HL-60/S4 (cell line): ENCODE measurements around the gene MDM2.
"Not testable (repeated sequence)": the region's sequence is repeated elsewhere in the genome, so short reads cannot be mapped to it uniquely, and the experiment has no call there.

Experiments
- in situ Hi-C: fragments of 300-500 bp; cut with MboI; formaldehyde crosslinking; loops from 2 replicates; pipeline ENCODE4 v1.14.3; 2022; ENCODE audit warnings: low sequenced_read_pairs

Gene MDM2

DNA sequence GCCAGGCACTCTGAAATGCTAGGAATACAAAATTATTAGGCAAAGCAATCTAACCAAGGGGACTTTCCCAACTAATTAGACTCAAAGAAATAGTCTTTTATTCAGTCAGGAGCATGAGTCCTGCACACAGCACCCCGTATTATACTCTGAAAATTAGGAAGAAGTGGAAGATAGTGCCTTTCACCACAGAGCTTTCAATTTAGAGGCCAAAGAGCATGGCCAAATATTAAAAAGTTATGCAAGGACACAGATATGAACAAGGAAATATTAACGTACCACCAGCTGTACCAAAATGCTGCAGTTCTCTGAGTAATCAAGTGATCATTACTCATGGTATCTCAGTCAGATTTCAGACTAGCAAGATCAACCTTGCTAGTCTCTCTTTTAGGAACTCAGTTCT is 22.6 kb upstream of the MDM2 start:
- in situ Hi-C loops: no loop called here

DNA sequence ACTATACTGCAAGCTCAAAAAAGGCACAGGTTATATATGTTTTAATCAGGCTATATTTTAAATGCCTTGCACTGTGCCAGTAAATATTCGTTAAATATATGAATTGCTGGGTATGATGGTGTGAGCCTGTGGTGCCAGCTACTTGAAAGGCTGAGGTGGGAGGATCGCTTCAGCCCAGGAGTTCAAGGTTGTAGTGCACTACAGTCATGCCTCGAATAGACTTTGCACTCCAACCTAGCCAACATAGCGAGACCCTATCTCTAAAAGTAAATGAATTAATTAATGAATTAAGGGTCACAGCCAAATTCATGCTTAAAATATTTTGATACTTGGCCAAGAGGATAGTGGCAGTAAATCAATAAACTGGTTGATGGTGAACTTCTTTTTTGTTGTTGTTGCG is 22.2 kb upstream of the MDM2 start:
- in situ Hi-C loops: no loop called here

DNA sequence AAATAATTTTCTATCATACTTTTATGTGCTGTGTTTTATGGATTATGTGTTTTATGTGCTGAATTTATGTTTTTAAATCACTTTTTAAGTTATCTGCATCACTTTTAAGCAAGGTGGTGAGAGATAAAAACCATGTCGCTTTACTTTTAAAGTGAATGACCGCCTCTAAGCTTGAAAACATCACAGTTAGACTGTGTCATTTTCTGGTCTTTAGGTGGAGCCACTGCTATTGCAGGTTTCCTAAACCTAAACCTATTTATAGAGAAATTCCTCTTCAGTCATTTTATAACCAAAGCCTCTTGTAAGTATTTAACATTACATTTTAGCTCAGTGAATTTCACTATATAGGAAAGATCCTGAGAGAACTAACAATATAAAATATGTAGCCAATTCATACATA is 21.0 kb upstream of the MDM2 start:
- in situ Hi-C loops: no loop called here

DNA sequence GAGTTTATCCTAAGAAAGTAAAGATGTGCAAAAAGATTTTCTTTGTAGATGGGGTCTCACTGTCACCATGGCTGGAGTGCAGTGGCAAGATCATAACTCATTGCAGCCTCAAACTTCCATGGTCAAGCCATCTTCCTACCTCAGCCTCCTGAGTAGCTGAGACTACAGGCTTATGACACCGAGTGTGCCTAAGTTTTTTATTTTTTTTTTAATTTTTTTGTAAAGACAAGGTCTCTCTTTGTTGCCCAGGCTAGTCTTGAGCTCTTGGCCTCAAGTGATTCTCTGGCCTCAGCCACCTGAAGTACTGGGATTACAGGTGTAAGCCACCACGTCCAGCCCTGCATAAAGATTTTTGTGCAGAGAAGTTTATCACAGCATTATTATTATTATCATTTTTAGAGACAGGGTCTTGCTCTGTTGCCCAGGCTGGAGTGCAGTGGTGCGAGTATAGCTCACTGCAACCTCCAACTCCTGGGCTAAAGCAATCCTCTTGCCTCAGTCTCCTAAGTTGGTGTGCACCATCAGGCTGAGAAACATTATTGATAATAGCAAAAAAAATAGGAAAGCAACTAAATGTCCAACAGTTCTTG is 19.3 kb upstream of the MDM2 start:
- in situ Hi-C loops: no loop called here

DNA sequence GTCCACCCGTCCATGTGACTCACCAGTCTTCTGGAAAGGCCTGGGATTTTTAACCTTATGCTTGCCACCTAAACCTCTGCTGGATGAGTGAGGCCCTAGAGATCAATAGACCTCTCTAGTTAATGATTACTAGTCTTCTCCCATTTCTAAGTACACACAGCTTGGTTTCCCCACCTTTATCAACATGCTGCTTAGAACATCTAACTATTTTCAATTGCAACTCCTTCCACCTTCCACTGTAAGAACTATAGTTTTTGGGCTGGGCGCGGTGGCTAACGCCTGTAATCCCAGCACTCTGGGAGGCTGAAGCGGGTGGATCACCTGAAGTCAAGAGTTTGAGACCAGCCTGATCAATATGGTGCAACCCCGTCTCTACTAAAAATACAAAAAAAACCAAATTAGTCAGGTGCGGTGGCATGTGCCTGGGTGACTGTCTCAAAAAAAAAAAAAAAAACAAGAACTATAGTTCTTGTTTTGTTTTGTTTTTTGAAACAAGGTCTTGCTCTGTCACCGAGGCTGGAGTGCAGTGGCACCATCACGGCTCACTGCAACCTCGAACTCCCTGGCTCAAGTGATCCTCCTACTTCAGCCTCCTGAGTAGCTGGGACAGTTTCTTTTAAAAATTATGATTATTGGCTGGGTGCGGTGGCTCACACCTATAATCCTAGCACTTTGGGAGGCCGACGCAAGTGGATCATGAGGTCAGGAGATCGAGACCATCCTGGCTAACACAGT is 18.7 kb upstream of the MDM2 start:
- in situ Hi-C loops: no loop called here

DNA sequence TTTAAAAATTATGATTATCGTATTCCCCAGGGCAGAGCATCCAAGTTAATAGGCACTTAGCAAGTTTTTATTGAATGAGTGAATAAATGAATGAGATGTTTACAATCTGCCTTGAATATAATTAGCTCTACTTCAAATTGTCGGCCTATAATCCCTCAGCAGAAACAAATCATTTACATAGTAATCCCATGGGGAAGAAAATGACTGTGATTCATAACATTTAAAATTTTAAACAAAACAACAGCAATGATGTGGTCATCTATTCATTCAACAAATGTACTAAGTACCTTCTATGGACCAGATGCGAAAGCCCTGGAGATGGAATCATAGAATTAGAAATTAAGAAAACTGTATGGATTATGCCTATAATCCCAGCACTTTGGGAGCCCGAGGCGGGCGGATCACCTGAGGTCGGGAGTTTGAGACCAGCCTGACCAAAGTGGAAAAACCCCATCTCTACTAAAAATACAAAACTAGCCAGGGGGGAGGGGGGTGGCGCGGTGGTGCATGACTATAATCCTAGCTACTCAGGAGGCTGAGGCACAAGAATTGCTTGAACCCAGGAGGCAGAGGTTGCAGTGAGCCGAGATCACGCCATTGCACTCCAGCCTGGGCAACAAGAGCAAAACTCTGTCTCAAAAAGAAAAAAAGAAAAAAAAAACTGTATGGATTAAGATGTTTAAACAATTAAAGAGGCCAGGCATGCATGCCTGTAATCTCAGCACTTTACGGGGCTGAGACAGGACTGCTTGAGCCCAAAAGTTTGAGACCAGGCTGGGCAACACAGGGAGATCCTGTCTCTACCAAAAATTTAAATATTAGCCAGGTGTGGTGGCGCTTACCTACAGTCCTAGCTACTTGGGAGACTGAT is 17.7 kb upstream of the MDM2 start:
- in situ Hi-C loops: no loop called here

DNA sequence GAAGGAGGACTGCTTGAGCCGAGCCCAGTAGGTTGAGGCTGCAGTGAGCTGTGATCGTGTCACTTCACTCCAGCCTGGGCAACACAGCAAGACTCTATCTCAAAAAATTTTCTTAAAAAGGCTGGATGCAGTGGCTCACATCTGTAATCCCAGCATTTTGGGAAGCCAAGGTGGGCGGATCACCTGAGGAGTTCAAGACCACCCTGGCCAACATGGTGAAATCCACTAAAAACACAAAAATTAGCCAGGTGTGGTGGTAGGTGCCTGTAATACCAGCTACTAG is 17.1 kb upstream of the MDM2 start:
- in situ Hi-C loops: no loop called here

DNA sequence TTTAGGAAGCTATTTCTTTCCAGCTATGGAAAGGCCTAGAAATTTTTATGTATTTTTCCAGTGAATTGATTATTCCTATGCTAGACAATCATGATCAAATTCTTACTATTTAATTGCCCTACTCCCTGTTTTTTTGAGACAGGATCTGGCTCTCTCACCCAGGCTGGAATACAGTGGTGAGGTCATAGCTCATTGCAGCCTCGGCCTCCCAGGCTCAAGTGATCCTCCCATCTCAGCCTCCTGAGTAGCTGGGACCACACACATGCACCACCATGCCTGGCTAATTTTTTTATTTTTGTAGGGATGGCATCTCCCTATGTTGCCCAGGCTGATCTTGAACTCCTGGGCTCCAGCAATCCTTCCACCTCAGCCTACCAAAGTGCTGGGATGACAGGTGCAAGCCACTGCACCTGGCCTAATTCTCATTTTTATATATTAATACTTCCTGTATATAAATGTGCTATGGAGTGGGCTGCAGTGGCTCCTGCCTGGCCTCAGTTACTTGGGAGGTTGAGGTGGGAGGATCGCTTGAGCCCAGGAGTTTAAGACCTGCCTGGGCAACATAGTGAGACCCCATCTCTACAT is 16.0 kb upstream of the MDM2 start:
- in situ Hi-C loops: no loop called here

DNA sequence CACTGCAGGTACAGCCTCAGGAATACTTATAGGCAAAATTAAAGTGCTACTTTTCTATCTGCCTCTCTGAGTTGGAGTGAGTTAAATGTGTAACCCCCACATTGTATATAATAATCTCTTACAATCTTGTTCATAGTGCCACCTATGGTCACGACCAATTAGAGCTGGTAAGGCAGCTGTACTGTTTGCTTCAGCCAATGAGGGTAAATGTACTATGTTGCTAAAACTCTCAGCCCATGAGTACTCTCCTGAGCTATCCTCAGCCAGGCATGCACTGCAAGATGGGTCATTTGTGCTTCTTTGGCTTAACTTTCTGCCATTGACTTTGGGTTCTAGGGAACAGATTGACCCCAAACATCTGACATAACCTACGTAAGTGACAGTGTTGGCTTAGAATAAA is 15.0 kb upstream of the MDM2 start:
- in situ Hi-C loops: no loop called here

DNA sequence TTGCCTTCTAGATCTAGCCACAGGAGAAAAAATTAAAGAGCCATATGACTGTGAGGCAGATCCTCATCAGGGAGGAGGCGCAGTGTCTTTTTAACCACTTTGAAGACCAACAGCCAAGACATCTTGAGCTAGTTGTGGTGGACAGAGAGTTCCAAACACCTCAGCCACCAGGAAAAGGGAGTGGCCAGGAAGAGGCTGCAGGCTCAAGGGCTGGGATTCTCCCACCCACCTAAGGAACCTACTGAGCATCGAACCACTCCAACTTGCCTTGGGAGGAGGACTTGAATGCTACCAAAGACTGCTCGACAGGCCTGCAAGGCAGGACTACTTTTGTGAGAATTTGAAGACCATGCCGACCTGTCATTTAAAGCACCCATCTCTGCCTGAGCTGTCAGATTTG is 14.5 kb upstream of the MDM2 start:
- in situ Hi-C loops: no loop called here

DNA sequence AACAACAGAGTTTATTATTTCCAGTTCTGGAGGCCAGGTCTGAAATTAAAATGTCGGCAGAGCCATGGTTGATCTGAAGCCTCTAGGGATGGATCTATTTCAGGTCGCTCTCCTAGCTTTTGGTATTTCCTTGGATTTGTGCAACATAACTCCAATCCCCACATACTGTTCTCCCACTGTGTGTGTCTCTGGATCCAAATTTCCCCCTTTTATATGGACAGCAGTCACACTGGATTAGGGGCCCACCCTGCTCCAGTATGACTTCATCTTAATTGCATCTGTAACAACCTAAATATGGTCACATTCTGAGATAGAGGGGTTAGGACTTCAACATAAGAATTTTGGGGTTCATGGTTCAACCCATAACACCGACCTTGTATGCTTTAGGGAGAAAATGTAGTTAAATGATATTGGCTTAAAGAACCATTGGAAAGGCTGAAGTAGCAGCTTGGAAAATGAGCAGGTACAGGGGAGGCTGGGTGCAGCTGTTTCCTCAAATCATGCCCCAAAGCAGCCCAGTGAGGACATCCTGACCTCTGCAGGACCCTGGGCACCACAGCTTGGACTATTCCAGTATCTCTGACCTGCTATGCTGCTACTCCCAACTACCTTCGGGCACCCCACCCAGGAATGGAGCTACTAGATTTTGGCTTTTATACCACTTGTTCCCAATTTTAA is 13.9 kb upstream of the MDM2 start:
- in situ Hi-C loops: no loop called here

DNA sequence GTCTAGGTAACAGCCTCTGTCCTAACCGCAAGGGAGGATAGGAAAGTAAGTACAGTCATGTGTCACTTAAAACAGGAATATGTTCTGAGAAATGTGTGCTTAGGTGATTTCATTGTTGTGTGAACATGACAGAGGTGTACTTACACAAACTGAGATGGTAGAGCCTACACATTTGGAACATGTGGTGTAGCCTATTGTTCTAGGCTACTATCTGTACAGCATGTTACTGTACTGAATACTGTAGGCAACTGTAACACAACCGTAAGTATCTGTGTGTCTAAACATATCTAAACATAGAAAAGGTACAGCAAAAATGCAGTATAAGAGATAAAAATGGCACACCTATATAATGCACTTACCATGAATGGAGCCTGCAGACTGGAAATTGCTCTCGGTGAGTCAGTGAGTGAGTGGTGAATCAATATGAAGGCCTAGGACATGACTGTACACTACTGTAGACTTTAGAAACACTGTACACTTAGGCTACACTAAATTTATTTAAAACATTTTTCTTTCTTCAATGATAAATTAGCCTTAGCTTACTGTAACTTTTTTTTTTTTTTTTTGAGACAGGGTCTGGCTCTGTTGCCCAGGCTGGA is 13.2 kb upstream of the MDM2 start:
- in situ Hi-C loops: no loop called here

DNA sequence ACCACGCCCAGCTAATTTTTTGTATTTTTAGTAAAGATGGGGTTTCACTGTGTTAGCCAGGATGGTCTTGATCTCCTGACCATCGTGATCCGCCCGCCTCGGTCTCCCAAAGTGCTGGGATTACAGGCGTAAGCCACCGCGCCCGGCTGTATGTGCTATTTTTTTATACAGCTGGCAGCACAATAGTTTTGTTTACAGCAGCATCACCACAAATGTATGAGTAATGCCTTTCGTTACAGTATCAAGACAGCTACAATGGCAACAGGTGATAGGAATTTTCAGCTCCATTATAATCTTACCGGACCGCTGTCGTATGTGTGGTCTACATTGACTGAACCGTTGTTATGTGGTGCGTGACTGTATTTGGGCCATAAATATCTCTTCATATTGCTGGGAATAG is 11.6 kb upstream of the MDM2 start:
- in situ Hi-C loops: no loop called here

DNA sequence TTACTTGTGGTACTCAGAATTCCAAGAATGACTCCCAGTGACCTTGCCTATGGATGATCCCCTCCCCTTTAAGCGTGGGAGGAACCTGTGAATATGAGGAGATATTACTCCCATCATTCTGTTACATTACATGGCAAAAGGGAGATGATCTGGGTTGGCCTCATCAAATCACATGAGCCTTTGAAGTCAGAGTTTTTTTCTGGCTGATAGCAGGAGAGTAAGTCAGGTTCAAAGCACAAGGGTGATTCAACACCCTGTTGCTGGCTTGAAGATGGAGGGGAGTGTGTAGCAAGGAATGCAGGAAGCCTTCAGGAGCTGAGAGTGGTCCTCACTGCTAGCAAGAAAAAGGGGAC is 9.1 kb upstream of the MDM2 start:
- in situ Hi-C loops: no loop called here

DNA sequence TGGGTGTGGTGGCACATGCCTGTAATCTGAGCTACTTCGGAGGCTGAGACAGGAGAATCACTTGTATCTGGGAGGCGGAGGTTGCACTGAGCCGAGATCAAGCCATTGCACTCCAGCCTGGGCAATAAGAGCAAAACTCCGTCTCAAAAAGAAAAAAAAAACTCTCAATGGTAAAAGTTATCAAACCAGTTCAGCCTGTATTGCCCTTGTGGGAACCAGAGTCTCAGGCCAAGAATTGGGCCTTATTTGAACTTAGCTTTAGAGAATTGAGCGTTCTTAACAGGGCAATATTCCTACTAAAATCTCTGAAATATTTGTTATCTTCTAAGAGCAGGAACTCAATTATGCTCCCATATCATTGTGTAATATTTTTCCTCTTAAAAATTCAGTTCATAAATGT is 7.7 kb upstream of the MDM2 start:
- in situ Hi-C loops: no loop called here

DNA sequence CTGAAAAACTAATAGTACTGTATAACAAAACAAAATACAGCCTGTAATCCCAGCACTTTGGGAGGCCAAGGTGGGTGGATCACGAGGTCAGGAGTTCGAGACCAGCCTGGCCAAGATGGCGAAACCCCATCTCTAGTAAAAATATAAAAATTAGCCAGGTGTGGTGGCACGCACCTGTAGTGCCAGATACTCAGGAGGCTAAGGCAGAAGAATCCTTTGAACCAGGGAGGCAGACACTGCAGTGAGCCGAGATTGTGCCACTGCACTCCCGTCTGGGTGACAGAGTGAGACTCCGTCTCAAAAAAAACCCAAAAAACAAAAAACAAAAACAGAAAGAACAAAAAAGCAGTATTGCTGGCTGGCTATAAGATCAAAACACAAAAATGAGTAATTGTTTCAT is 6.9 kb upstream of the MDM2 start:
- in situ Hi-C loops: not testable (repeated sequence)

DNA sequence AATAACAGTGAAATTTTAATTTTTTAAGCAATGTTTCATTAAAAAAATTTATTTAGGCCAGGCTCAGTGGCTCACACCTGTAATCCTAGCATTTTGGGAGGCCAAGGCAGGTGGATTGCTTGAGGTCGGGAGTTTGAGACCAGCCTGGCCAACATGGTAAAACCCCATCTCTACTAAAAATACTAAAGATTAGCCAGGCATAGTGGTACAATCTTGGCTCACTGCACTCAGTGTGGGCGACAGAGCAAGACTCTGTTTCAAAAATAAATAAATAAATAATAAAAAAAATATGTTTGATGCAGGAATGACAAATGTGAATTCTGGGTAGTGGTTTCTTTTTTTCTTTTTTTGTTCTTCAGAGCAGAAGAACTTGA is 5.6 kb upstream of the MDM2 start:
- in situ Hi-C loops: not testable (repeated sequence)

DNA sequence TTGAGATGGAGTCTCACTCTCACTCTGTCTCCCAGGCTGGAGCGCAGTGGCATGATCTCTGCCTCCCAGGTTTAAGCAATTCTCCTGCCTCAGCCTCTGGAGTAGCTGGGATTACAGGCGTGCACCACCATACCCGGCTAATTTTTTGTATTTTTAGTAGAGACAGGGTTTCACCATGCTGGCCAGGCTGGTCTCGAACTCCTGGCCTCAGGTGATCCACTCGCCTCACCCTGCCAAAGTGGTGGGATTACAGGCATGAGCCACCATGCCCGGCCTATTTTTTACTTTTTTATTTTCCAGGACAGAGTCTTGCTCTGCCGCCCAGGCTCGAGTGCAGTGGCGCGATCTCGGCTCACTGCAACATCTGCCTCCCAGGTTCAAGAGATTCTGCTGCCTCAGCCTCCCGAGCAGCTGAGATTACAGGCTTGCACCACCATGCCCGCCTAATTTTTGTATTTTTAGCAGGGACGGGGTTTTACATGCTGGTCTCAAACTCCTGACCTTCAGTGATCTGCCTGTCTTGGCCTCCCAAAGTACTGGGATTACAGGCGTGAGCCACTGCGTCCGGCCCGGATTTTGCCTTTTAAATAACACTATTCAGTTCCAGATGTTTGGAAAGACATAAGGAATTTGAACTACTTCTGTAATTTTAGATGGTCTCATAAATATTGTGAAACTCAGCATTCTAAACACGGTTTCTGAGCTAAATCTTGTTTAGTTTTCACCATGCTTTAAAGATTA is 4.9 kb upstream of the MDM2 start:
- in situ Hi-C loops: not testable (repeated sequence)

DNA sequence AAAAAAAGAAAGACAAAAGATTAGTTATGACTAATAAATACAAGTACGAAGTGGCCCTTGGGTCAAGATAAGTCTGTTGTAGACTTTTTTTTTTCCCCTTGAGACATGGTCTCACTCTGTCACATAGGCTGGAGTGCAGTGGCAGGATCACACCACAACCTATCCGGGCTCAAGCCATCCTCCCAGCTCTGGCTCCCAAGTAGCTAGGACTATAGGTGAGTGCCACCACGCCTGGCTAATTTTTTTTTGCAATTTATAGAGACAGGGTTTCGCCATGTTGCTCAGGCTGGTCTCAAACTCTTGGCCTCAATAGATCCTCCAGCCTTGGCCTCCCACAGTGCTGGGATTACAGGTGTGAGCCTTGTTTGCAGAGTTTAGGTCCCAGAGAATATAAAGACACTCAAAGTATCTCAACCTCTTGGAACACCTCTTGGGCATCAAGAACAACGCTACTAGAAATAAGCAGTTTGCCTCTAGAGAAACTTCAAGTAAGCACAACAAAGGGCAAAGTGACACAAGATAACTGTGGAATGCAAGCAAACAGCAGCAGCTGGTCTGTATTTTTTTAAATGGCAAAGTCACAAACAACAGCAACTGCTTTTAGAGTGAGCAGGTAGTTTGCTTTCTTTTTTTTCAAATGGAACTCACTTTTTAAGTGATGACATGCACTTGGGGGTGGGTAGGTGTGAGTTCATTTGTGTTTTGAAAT is 3.9 kb upstream of the MDM2 start:
- in situ Hi-C loops: no loop called here
